Omental fat pad (tissue), 4 donors: ENCODE results near the gene PATE1. TPM values are rescaled to one million over a fixed set of nuclear protein-coding genes. Genes with fewer than 3 reads are reported as not detected.

Source experiments
- ATAC-seq: fragments of 150-250 bp; one replicate; pipeline ENCODE4 v1.9.1; 2016; ENCODE audit warnings: mild to moderate bottlenecking, moderate library complexity; ENCODE audit not compliant: low FRiP score
- DNase-seq: peaks from one replicate; pipeline ENCODE4 v3.0.0-alpha.2; 2019; ENCODE audit warnings: low spot score
- total RNA-seq, 4 donors: library from RNA; depleted of rRNA; stranded (reverse); fragments of >200 nt; gene quantifications; one replicate each; pipeline ENCODE4 v1.1.0, GENCODE V29; 2016
- TF ChIP-seq, protein P1 (sequence below), 3 donors: fragments of 450-650 bp; IDR thresholded peaks; one replicate each; pipeline ENCODE4 v1.5.1; 2016 to 2017; ENCODE audit warnings: antibody characterized with exemption in 3 of 3, mild to moderate bottlenecking in 3 of 3, moderate library complexity in 2 of 3

The PATE1 gene
- total RNA-seq, 4 donors from 2014 or later: not detected

DNA sequence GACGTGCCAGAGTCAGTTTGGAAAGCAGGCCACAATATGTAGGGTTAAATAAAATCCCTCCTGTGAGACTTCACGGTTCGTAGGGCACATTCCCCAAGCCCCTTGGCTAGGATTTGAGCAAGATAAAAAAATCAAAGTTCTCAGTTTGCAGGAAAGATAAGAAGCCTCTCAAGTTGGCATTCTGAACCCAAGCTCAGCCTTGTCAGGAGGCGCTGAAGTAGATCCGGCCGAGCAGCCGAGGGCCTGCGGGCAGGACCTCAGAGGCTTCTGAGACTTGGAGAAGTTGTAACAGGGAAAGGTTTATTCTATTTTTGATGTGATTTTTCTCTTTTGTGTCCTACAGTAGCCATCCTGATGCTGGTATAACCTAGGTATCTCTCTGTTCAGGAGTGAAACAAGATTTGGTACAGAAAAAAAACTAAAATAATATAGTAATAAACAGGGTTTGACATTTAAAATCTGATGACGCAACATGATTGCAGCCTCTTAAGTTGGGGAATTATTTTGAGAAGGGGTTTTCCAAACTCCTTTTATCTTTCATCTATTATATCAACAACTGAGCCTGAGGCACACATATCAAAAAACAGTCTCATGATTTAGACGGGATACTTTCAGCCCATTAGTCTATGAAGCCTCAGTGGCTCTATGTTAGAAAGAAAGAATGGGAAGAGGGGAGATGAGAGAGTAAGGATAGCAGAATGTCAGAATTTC, 22.4 kb downstream of the PATE1 start:
- TF ChIP-seq, protein P1, sequence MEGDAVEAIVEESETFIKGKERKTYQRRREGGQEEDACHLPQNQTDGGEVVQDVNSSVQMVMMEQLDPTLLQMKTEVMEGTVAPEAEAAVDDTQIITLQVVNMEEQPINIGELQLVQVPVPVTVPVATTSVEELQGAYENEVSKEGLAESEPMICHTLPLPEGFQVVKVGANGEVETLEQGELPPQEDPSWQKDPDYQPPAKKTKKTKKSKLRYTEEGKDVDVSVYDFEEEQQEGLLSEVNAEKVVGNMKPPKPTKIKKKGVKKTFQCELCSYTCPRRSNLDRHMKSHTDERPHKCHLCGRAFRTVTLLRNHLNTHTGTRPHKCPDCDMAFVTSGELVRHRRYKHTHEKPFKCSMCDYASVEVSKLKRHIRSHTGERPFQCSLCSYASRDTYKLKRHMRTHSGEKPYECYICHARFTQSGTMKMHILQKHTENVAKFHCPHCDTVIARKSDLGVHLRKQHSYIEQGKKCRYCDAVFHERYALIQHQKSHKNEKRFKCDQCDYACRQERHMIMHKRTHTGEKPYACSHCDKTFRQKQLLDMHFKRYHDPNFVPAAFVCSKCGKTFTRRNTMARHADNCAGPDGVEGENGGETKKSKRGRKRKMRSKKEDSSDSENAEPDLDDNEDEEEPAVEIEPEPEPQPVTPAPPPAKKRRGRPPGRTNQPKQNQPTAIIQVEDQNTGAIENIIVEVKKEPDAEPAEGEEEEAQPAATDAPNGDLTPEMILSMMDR (IDR thresholded peaks at IDR 0.05): no peak
- peak; percentile 28 for ATAC-seq
- no peak for DNase-seq

DNA sequence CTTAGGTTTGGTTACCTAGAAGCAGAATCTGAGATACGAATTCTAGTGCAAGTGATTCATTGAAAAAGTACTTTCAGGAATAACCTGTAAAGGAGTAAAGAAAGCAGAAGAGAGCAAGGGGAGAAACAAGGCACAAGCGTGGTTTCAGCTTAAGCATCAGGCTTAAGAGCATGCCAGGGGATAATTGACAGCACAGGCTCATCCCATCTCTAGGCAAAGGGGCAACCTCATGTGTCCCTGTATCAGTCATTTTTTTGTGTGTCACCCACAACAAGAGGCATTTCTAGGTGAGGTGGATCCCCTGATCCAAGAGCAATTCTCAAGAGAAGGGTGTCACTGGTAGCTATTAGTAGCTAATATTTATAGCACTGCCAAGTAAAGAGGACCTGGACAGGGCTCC, 24.5 kb downstream of the PATE1 start:
- ATAC-seq: no peak

DNA sequence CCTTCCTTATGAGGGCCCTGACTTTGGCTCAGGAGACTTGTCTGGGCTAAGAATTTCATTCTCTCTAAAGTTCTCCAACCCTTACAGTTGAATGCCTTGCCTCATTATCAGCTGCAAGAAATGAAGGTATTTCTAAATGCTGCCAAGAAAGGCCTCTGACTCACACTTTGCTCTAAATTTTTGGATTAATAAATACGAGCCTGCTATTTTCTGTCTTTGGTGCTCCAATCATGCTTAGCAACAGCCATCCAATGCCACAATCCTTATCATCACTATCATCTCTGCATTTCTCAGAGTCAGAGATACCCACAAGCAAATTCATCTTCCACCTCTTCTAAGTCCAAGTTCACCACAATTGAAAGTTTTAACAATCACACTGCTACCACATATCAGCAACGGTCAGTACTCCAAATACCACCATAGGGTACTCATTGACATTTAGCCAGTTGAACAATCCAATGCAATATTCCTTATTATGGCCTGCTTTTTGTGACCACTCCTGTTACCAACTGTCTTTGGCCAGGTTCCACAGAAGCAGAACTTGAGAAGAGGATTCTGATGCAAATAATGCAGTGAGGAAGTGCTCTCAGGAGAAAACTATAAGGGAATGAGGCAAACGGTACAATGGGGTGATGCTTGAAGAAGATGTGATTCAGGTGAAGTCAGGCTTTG, 26.9 kb downstream of the PATE1 start:
- TF ChIP-seq, protein P1 (IDR thresholded peaks at IDR 0.05): no peak
- ATAC-seq: peak; percentile 78
- no peak for DNase-seq

More for the DNA sequence above, 24.5 kb downstream of the PATE1 start:
- TF ChIP-seq, protein P1 (IDR thresholded peaks at IDR 0.05): no peak
- no peak for DNase-seq

DNA sequence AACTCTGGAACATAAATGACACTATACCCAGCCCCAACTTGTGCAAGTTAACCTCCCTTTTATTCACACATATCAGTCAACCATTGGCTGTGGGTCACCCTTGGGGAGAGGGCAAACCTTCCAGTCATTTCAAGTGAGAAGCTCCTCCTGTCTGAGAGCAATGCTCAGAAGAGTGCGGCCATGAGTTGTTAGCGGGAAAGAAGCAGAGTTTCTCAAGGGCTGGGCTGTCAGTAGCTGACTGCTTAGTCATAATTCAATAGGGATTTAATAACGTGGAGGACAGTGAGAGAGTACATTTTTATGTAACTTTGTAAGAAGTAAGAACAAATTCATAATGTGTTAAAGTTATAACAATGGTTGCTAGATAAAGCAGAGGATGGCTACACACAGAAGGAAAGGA, 27.4 kb downstream of the PATE1 start:
- DNase-seq (no peak), ATAC-seq (peak; percentile 31)
- TF ChIP-seq, protein P1 (IDR thresholded peaks at IDR 0.05): no peak

DNA sequence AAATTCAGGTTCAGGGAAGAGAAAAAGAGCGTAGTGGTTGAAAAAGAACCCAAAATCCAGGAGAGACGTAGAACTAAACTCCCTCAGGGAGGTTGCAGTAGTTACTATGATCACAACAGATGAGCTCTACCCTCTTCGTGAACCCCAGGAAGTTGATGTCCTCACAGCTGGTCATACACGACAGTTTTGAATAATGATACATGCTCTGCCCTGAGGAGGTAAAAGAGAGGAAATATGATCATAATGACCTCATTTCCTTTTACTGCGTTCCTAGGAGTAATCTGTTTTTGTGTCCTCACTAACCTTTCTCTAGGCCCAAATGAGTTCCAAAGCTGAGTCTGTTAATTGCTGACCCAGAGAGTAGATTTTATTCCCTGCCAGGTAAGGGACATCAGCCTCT, 31.2 kb downstream of the PATE1 start:
- TF ChIP-seq, protein P1 (IDR thresholded peaks at IDR 0.05): no peak
- DNase-seq (no peak), ATAC-seq (no peak)

DNA sequence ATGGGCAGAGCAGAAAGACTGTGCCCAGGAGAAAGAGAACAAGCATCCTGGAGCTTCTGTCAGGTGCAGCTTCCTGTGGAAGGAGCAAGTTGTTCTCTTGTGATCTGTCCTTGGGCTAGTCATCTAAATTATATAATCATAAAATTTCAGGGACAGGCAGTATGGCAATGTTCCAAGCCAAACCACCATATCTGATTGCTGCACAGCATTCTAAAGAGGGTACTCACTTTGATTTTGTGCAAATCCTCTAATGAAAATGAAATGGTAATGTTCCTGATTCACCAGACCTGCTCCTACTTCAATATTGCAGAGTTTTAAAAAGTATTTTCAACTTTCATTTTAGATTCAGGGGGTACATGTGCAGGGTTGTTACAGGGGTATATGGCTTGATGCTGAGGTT, 32.6 kb downstream of the PATE1 start, which contains the start of gene PATE2:
PATE2 (minus strand) TSS at position 101 of the 400 bp plus-strand sequence; CDS start at position 46, 55 bp downstream.
- TF ChIP-seq, protein P1 (IDR thresholded peaks at IDR 0.05): no peak
- DNase-seq: no peak
- ATAC-seq: no peak
